ENCODE measurements around the gene TTC39B. TPM values are rescaled to one million over a fixed set of nuclear protein-coding genes. Genes with fewer than 3 reads are reported as not detected.

Gene TTC39B
- total and polyA plus RNA-seq, 4 donors, result 1.8 to 11.7 (median 2.8) TPM

DNA sequence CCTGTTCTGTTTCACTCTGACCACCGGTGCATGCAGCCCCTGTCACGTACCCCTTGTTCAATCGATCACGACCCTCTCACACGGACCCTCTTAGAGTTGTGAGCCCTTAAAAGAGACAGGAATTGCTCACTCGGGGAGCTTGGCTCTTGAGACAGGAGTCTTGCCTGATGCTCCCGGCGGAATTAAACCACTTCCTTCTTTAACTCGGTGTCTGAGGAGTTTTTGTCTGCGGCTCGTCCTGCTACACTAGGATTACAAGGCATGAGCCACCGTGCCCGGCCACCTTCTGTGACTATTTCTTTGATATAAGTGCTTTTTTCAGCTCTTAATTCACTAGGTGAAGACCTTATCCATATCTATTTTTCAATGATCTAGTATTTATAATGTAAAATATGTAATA lies 167.5 kb downstream of the TTC39B start:
- Histone ChIP-seq H3K36me3 (ENCODE audit: control insufficient read depth in 4 of 4, insufficient read depth in 3 of 4, low read depth in 1 of 4, low read length in 3 of 4) (no peaks in the 10 kb centered on the region), H3K4me1 (ENCODE audit: control insufficient read depth in 4 of 4, insufficient read depth in 4 of 4, low read length in 3 of 4) (peaks cover 0 to 3% (median 1%) of the 10 kb centered on the region in 4 donors), H3K27ac (ENCODE audit: low read depth in 1 of 2, low read length in 2 of 2) (no peak overlapping the region), H3K27me3 (ENCODE audit: control insufficient read depth in 4 of 4, insufficient read depth in 4 of 4, low read length in 3 of 4) (peaks cover 0 to 6% (median 0%) of the 10 kb centered on the region in 4 donors), H3K9ac (ENCODE audit: low read depth in 1 of 2, low read length in 2 of 2) (no peak overlapping the region), H3K4me3 (ENCODE audit: low read depth in 1 of 3, low read length in 3 of 3) (no peak overlapping the region), H3K9me3 (ENCODE audit: control insufficient read depth in 4 of 4, low read length in 3 of 4) (no peaks in the 10 kb centered on the region)
- 73% methylated on average over 13 of the region's 13 CpGs for WGBS
- TF ChIP-seq, protein P1, sequence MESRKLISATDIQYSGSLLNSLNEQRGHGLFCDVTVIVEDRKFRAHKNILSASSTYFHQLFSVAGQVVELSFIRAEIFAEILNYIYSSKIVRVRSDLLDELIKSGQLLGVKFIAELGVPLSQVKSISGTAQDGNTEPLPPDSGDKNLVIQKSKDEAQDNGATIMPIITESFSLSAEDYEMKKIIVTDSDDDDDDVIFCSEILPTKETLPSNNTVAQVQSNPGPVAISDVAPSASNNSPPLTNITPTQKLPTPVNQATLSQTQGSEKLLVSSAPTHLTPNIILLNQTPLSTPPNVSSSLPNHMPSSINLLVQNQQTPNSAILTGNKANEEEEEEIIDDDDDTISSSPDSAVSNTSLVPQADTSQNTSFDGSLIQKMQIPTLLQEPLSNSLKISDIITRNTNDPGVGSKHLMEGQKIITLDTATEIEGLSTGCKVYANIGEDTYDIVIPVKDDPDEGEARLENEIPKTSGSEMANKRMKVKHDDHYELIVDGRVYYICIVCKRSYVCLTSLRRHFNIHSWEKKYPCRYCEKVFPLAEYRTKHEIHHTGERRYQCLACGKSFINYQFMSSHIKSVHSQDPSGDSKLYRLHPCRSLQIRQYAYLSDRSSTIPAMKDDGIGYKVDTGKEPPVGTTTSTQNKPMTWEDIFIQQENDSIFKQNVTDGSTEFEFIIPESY (IDR thresholded peaks at IDR 0.05), result no peak
- TF ChIP-seq EGR1 (IDR thresholded peaks at IDR 0.05; ENCODE audit: low read depth in 2 of 2) (no peak), RXRA (IDR thresholded peaks at IDR 0.05) (no peak), NR2F2 (IDR thresholded peaks at IDR 0.05) (no peak), TAF1 (conservative IDR thresholded peaks at IDR 0.05) (no peak), JUND (IDR thresholded peaks at IDR 0.05) (no peak), HNF4A (conservative IDR thresholded peaks at IDR 0.05) (no peak), HNF4G (IDR thresholded peaks at IDR 0.05) (no peak), FOXA2 (IDR thresholded peaks at IDR 0.05) (no peak), SP1 (IDR thresholded peaks at IDR 0.05) (no peak), YY1 (IDR thresholded peaks at IDR 0.05) (no peak), GABPA (IDR thresholded peaks at IDR 0.05 in 1 of 2, conservative IDR thresholded peaks at IDR 0.05 in 1 of 2) (no peak), FOXA1 (IDR thresholded peaks at IDR 0.05) (no peak), RAD21 (IDR thresholded peaks at IDR 0.05) (no peak)
- TF ChIP-seq, protein P2, sequence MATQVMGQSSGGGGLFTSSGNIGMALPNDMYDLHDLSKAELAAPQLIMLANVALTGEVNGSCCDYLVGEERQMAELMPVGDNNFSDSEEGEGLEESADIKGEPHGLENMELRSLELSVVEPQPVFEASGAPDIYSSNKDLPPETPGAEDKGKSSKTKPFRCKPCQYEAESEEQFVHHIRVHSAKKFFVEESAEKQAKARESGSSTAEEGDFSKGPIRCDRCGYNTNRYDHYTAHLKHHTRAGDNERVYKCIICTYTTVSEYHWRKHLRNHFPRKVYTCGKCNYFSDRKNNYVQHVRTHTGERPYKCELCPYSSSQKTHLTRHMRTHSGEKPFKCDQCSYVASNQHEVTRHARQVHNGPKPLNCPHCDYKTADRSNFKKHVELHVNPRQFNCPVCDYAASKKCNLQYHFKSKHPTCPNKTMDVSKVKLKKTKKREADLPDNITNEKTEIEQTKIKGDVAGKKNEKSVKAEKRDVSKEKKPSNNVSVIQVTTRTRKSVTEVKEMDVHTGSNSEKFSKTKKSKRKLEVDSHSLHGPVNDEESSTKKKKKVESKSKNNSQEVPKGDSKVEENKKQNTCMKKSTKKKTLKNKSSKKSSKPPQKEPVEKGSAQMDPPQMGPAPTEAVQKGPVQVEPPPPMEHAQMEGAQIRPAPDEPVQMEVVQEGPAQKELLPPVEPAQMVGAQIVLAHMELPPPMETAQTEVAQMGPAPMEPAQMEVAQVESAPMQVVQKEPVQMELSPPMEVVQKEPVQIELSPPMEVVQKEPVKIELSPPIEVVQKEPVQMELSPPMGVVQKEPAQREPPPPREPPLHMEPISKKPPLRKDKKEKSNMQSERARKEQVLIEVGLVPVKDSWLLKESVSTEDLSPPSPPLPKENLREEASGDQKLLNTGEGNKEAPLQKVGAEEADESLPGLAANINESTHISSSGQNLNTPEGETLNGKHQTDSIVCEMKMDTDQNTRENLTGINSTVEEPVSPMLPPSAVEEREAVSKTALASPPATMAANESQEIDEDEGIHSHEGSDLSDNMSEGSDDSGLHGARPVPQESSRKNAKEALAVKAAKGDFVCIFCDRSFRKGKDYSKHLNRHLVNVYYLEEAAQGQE (IDR thresholded peaks at IDR 0.05), result no peak
- TF ChIP-seq, protein P3, sequence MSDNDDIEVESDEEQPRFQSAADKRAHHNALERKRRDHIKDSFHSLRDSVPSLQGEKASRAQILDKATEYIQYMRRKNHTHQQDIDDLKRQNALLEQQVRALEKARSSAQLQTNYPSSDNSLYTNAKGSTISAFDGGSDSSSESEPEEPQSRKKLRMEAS (IDR thresholded peaks at IDR 0.05), result no peak
- TF ChIP-seq, protein P4, sequence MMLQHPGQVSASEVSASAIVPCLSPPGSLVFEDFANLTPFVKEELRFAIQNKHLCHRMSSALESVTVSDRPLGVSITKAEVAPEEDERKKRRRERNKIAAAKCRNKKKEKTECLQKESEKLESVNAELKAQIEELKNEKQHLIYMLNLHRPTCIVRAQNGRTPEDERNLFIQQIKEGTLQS (IDR thresholded peaks at IDR 0.05), result no peak
- TF ChIP-seq, protein P5, sequence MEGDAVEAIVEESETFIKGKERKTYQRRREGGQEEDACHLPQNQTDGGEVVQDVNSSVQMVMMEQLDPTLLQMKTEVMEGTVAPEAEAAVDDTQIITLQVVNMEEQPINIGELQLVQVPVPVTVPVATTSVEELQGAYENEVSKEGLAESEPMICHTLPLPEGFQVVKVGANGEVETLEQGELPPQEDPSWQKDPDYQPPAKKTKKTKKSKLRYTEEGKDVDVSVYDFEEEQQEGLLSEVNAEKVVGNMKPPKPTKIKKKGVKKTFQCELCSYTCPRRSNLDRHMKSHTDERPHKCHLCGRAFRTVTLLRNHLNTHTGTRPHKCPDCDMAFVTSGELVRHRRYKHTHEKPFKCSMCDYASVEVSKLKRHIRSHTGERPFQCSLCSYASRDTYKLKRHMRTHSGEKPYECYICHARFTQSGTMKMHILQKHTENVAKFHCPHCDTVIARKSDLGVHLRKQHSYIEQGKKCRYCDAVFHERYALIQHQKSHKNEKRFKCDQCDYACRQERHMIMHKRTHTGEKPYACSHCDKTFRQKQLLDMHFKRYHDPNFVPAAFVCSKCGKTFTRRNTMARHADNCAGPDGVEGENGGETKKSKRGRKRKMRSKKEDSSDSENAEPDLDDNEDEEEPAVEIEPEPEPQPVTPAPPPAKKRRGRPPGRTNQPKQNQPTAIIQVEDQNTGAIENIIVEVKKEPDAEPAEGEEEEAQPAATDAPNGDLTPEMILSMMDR (IDR thresholded peaks at IDR 0.05; ENCODE audit: low read depth, low read length, missing input control), result no peak
- no peak for DNase-seq (ENCODE audit: low spot score)
